OCI-LY7 (cell line): Measurements from ENCODE around the gene CYP2W1. TPM values are rescaled to one million over a fixed set of nuclear protein-coding genes. Genes with fewer than 3 reads are reported as not detected.

Experiments
- BruUV-seq: library from RNA; stranded (reverse); fragments of 400-500 nt; replicated peaks from 2 replicates; lab custom pipeline; 2021; lab: Mats Ljungman, UMichigan
- CTCF ChIA-PET: fragments of 300-600 bp; sonication (Branson Sonifier 250); formaldehyde crosslinking; loops from one replicate; lab custom pipeline; 2022; ENCODE audit warnings: antibody characterized with exemption; ENCODE audit not compliant: unreplicated experiment; lab: Charles Lee
- POLR2A ChIA-PET: fragments of 300-600 bp; sonication (Branson Sonifier 250); formaldehyde crosslinking; loops from one replicate; lab custom pipeline; 2022; ENCODE audit warnings: antibody characterized with exemption; lab: Charles Lee
- DNase-seq: peaks from one replicate; pipeline ENCODE4 v3.0.0-alpha.2; 2015; ENCODE audit warnings: low spot score
- H2AFZ ChIP-seq: fragments of 200-600 bp; sonication (generic), shearing (Covaris generic); 2 replicates; pipeline ENCODE4 v1.6.1; 2014; ENCODE audit warnings: mild to moderate bottlenecking, antibody characterized with exemption, low read length, moderate library complexity
- H3K27ac ChIP-seq: fragments of 200-600 bp; sonication (generic); 2 replicates; pipeline ENCODE4 v1.5.1; 2014; ENCODE audit warnings: mixed run types, low read depth, mild to moderate bottlenecking, moderate library complexity, low read length, inconsistent platforms; ENCODE audit not compliant: poor library complexity, severe bottlenecking
- H3K36me3 ChIP-seq: fragments of 200-600 bp; sonication (generic); 2 replicates; pipeline ENCODE4 v1.6.1; 2014; ENCODE audit warnings: mild to moderate bottlenecking, antibody characterized with exemption, low read length, moderate library complexity, mixed read lengths; ENCODE audit not compliant: insufficient read depth
- H3K4me1 ChIP-seq: fragments of 200-600 bp; sonication (generic); 2 replicates; pipeline ENCODE4 v1.5.1; 2014; ENCODE audit warnings: mild to moderate bottlenecking, low read length; ENCODE audit not compliant: insufficient read depth, poor library complexity, severe bottlenecking
- H3K4me2 ChIP-seq: fragments of 200-600 bp; sonication (generic); 2 replicates; pipeline ENCODE4 v1.6.1; 2014; ENCODE audit warnings: mild to moderate bottlenecking, low read length
- H3K4me3 ChIP-seq: fragments of 200-600 bp; sonication (generic); 2 replicates; pipeline ENCODE4 v1.5.1; 2014; ENCODE audit warnings: mild to moderate bottlenecking, low read depth, low read length; ENCODE audit not compliant: poor library complexity, severe bottlenecking
- H3K79me2 ChIP-seq: fragments of 200-600 bp; sonication (generic); 2 replicates; pipeline ENCODE4 v1.6.1; 2016; ENCODE audit warnings: low read depth, mild to moderate bottlenecking, low read length, moderate library complexity, mixed read lengths; ENCODE audit not compliant: insufficient read depth
- H3K9me2 ChIP-seq: fragments of 200-600 bp; sonication (generic); 2 replicates; pipeline ENCODE4 v1.6.1; 2016; ENCODE audit warnings: mild to moderate bottlenecking, low read length, mixed read lengths; ENCODE audit not compliant: insufficient read depth
- H3K9me3 ChIP-seq: fragments of 200-600 bp; sonication (generic); 2 replicates; pipeline ENCODE4 v1.6.1; 2014; ENCODE audit warnings: mild to moderate bottlenecking, mixed run types, low read length, mixed read lengths
- H4K20me1 ChIP-seq: fragments of 200-600 bp; sonication (generic); 2 replicates; pipeline ENCODE4 v1.6.1; 2014; ENCODE audit warnings: mild to moderate bottlenecking, antibody characterized with exemption, low read length, moderate library complexity, mixed read lengths; ENCODE audit not compliant: insufficient read depth
- CTCF ChIP-seq: fragments of 200-600 bp; sonication (generic); conservative IDR thresholded peaks from 2 replicates; pipeline ENCODE4 v1.5.1; 2014; ENCODE audit warnings: mild to moderate bottlenecking, antibody characterized with exemption, low read length, moderate library complexity, mixed read lengths
- EZH2phosphoT487 ChIP-seq: fragments of 200-600 bp; sonication (generic); IDR thresholded peaks from 2 replicates; pipeline ENCODE4 v1.6.1; 2018; ENCODE audit warnings: low read depth, borderline replicate concordance, mild to moderate bottlenecking, mixed run types, antibody characterized with exemption, low read length, moderate library complexity, mixed read lengths
- intact Hi-C: fragments of 100-400 bp; cut with micrococcal nuclease; formaldehyde crosslinking; loops from one replicate; pipeline ENCODE4 v1.10.0; 2022; ENCODE audit not compliant: unreplicated experiment
- total RNA-seq, 2 experiments: library from RNA; depleted of rRNA in 1 of 2; stranded (reverse); fragments of >200 nt in 1 of 2; shearing (Covaris generic) in 1 of 2; gene quantifications; 2 replicates each; pipeline ENCODE4 v1.2.3, GENCODE V29; 2014 to 2022

Gene CYP2W1
- total RNA-seq, 2 experiments from 2014 or later = 1.3 TPM; not detected in 1

GRCh38 chr7:985127-985416 lies 2.1 kb downstream of the CYP2W1 start:
- POLR2A ChIA-PET = interaction anchor here (0.9 kb wide), 1 partner anchor 101 kb away, joined by 4 read pairs; no protein-coding TSS in a partner anchor
- BruUV-seq = no TSS peak

GRCh38 chr7:985915-986741 lies 3.1 kb downstream of the CYP2W1 start:
- Histone ChIP-seq H3K9me3 (no peaks in the 10 kb centered on the region), H3K4me3 (no peak overlapping the region), H2AFZ (no peak overlapping the region), H3K36me3 (no peaks in the 10 kb centered on the region), H3K27ac (no peak overlapping the region), H3K4me1 (peaks cover 40% of the 10 kb centered on the region), H3K4me2 (no peak overlapping the region), H3K79me2 (no peaks in the 10 kb centered on the region), H3K9me2 (no peaks in the 10 kb centered on the region), H4K20me1 (no peaks in the 10 kb centered on the region)
- BruUV-seq = no TSS peak
- CTCF ChIA-PET = no interaction called here
- DNase-seq = no peak
- POLR2A ChIA-PET = no interaction called here
- no peak for TF ChIP-seq EZH2phosphoT487
- TF ChIP-seq CTCF = no peak
- intact Hi-C loops = no loop called here

More at GRCh38 chr7:985127-985416, 2.1 kb downstream of the CYP2W1 start:
- Histone ChIP-seq H3K9me3 (no peaks in the 10 kb centered on the region), H3K4me2 (no peak overlapping the region), H3K36me3 (no peaks in the 10 kb centered on the region), H2AFZ (no peak overlapping the region), H3K4me1 (peaks cover 50% of the 10 kb centered on the region), H3K79me2 (no peaks in the 10 kb centered on the region), H3K4me3 (no peak overlapping the region), H3K9me2 (no peaks in the 10 kb centered on the region), H3K27ac (no peak overlapping the region), H4K20me1 (no peaks in the 10 kb centered on the region)
- intact Hi-C loops = no loop called here
- CTCF ChIA-PET = no interaction called here
- no peak for TF ChIP-seq CTCF
- no peak for TF ChIP-seq EZH2phosphoT487
- DNase-seq = no peak
